OCI-LY1 (cell line): ENCODE data around the gene WDR11.
A peak's percentile ranks its signal among the peaks of the same experiment; 100 is the strongest.

ENCODE experiments used
- H2AFZ ChIP-seq: fragments of 200-600 bp; sonication (generic), shearing (Covaris generic); 2 replicates; pipeline ENCODE4 v1.6.0; 2014; ENCODE audit warnings: antibody characterized with exemption, mild to moderate bottlenecking, low read length
- H3F3A ChIP-seq: fragments of 200-600 bp; sonication (generic), shearing (Covaris generic); 2 replicates; pipeline ENCODE4 v1.6.0; 2014; ENCODE audit warnings: mild to moderate bottlenecking, antibody characterized with exemption, low read length, moderate library complexity; ENCODE audit not compliant: insufficient read depth
- H3K27ac ChIP-seq: fragments of 200-600 bp; sonication (generic); 2 replicates; pipeline ENCODE4 v1.5.1; 2014; ENCODE audit warnings: low read length, mixed run types, mild to moderate bottlenecking, low read depth; ENCODE audit not compliant: poor library complexity, severe bottlenecking
- H3K27me3 ChIP-seq: fragments of 200-600 bp; sonication (generic); 2 replicates; pipeline ENCODE4 v1.6.0; 2014; ENCODE audit warnings: antibody characterized with exemption, mild to moderate bottlenecking, low read length, moderate library complexity; ENCODE audit not compliant: insufficient read depth
- H3K36me3 ChIP-seq: fragments of 200-600 bp; sonication (generic); 2 replicates; pipeline ENCODE4 v1.6.1; 2014; ENCODE audit warnings: mild to moderate bottlenecking, antibody characterized with exemption, low read length, moderate library complexity, mixed read lengths; ENCODE audit not compliant: insufficient read depth
- H3K4me1 ChIP-seq: fragments of 200-600 bp; sonication (generic); 2 replicates; pipeline ENCODE4 v1.5.1; 2014; ENCODE audit warnings: mild to moderate bottlenecking, low read length, moderate library complexity; ENCODE audit not compliant: insufficient read depth, severe bottlenecking
- H3K4me2 ChIP-seq: fragments of 200-600 bp; sonication (generic), shearing (Covaris generic); 2 replicates; pipeline ENCODE4 v1.6.1; 2014; ENCODE audit warnings: low read length
- H3K4me3 ChIP-seq: fragments of 200-600 bp; sonication (generic); 2 replicates; pipeline ENCODE4 v1.5.1; 2014; ENCODE audit warnings: low read length, low read depth, mild to moderate bottlenecking, mixed read lengths; ENCODE audit not compliant: poor library complexity, severe bottlenecking
- H3K79me2 ChIP-seq: fragments of 200-600 bp; shearing (Covaris generic); 2 replicates; pipeline ENCODE4 v1.6.1; 2016; ENCODE audit warnings: mixed run types, low read length, mixed read lengths; ENCODE audit not compliant: insufficient read depth
- H3K9ac ChIP-seq: fragments of 200-600 bp; sonication (generic), shearing (Covaris generic); 2 replicates; pipeline ENCODE4 v1.6.1; 2014; ENCODE audit warnings: mild to moderate bottlenecking, low read length, mixed read lengths
- H3K9me2 ChIP-seq: fragments of 200-600 bp; sonication (generic), shearing (Covaris generic); 2 replicates; pipeline ENCODE4 v1.6.1; 2014; ENCODE audit warnings: low read depth, mild to moderate bottlenecking, low read length, mixed read lengths
- H3K9me3 ChIP-seq: fragments of 200-600 bp; shearing (Covaris generic); 2 replicates; pipeline ENCODE4 v1.6.1; 2014; ENCODE audit warnings: low read length, mixed read lengths
- H4K20me1 ChIP-seq: fragments of 200-600 bp; sonication (generic), shearing (Covaris generic); 2 replicates; pipeline ENCODE4 v1.6.0; 2016; ENCODE audit warnings: mild to moderate bottlenecking, low read length; ENCODE audit not compliant: insufficient read depth
- CTCF ChIP-seq: fragments of 200-600 bp; sonication (generic), shearing (Covaris generic); IDR thresholded peaks from 2 replicates; pipeline ENCODE4 v1.5.1; 2017; ENCODE audit warnings: mild to moderate bottlenecking, antibody characterized with exemption, low read length, moderate library complexity, mixed read lengths
- EZH2 ChIP-seq: fragments of 200-600 bp; sonication (generic), shearing (Covaris generic); IDR thresholded peaks from 2 replicates; pipeline ENCODE4 v1.8.0; 2017; ENCODE audit warnings: borderline replicate concordance, mixed run types, mild to moderate bottlenecking, antibody characterized with exemption, low read length, moderate library complexity, mixed read lengths

The WDR11 gene

GRCh38 chr10:120803972-120804371, 47.2 kb upstream of the WDR11 start:
- H3K4me3 ChIP-seq = no peak overlapping the region

GRCh38 chr10:120805014-120805812, 45.9 kb upstream of the WDR11 start:
- H3K9ac ChIP-seq = no peak overlapping the region
- no peaks in the 10 kb centered on the region for H3K79me2 ChIP-seq
- H3K27me3 ChIP-seq = no peaks in the 10 kb centered on the region
- no peak overlapping the region for H3K27ac ChIP-seq
- H3F3A ChIP-seq = no peaks in the 10 kb centered on the region
- no peak overlapping the region for H3K4me2 ChIP-seq
- H3K9me2 ChIP-seq = no peaks in the 10 kb centered on the region
- H4K20me1 ChIP-seq = no peaks in the 10 kb centered on the region
- H3K4me3 ChIP-seq = no peak overlapping the region
- peak; percentile 28; the same call in 1 of the 2 replicates for TF ChIP-seq CTCF
- TF ChIP-seq EZH2 = no peak
- no peaks in the 10 kb centered on the region for H3K4me1 ChIP-seq
- no peaks in the 10 kb centered on the region for H3K36me3 ChIP-seq
- H2AFZ ChIP-seq = no peak overlapping the region
- no peaks in the 10 kb centered on the region for H3K9me3 ChIP-seq

More at GRCh38 chr10:120803972-120804371, 47.2 kb upstream of the WDR11 start:
- Histone ChIP-seq H3F3A (no peaks in the 10 kb centered on the region), H3K27me3 (no peaks in the 10 kb centered on the region), H2AFZ (no peak overlapping the region), H3K9me2 (no peaks in the 10 kb centered on the region), H3K36me3 (no peaks in the 10 kb centered on the region), H4K20me1 (no peaks in the 10 kb centered on the region), H3K9ac (no peak overlapping the region), H3K4me2 (no peak overlapping the region), H3K4me1 (no peaks in the 10 kb centered on the region), H3K9me3 (no peaks in the 10 kb centered on the region), H3K27ac (no peak overlapping the region), H3K79me2 (no peaks in the 10 kb centered on the region)
- no peak for TF ChIP-seq EZH2
- no peak for TF ChIP-seq CTCF

- H3K4me1 ChIP-seq = no peaks in the 10 kb centered on the region
- no peaks in the 10 kb centered on the region for H3K9me2 ChIP-seq
- no peak overlapping the region for H2AFZ ChIP-seq
- no peak overlapping the region for H3K4me2 ChIP-seq
- no peaks in the 10 kb centered on the region for H3K36me3 ChIP-seq
- no peaks in the 10 kb centered on the region for H3K79me2 ChIP-seq
- TF ChIP-seq EZH2 = no peak
- TF ChIP-seq CTCF = no peak
- no peaks in the 10 kb centered on the region for H3K9me3 ChIP-seq
- no peaks in the 10 kb centered on the region for H3F3A ChIP-seq
- H3K27ac ChIP-seq = no peak overlapping the region
- H3K9ac ChIP-seq = no peak overlapping the region
- no peaks in the 10 kb centered on the region for H3K27me3 ChIP-seq
- no peaks in the 10 kb centered on the region for H4K20me1 ChIP-seq
- H3K4me3 ChIP-seq = no peak overlapping the region
Observed at GRCh38 chr10:120806081-120806480, 45.1 kb upstream of the WDR11 start.
